RWPE1 (cell line): ENCODE results near the gene MAP4K4.

Experiments used
- CTCF ChIA-PET: fragments of 350-600 bp; sonication (Branson Sonifier 250); formaldehyde crosslinking; extraction: SDS; loops from one replicate; lab custom pipeline; 2021; lab: Yijun Ruan, JAX
- POLR2A ChIA-PET: fragments of 400-600 bp; formaldehyde crosslinking; extraction: SDS; loops from one replicate; lab custom pipeline; 2020; ENCODE audit warnings: antibody characterized with exemption; ENCODE audit not compliant: low non-redundant PET; lab: Yijun Ruan, JAX
- DNase-seq: peaks from one replicate; pipeline ENCODE4 v3.0.0; 2012; ENCODE audit warnings: low spot score
- H3K27ac ChIP-seq: fragments of 450-650 bp; 2 replicates; pipeline ENCODE4 v1.5.1; 2017
- CTCF ChIP-seq: fragments of 450-650 bp; conservative IDR thresholded peaks from 2 replicates; pipeline ENCODE4 v1.5.1; 2017; ENCODE audit warnings: low read depth, mild to moderate bottlenecking

Gene MAP4K4

DNA sequence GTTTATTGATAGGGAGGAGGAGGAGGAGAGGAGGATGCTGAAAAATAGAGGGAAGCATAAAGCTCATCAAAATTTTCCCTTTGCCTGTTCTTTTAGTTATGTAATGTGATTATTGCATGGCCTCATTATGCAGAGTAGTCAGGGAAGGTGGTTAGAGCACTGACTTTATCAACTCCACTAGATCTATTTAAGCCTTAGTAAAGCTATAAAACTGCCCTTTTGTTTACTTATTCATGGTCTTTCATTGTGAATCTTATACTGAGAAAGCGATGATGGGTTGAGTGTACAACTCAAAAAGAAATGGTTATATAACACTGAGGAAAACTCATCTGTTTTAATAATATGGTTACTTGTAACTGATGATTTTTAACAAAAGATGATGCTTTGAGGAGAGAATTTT lies 81.7 kb downstream of the MAP4K4 start:
- CTCF ChIA-PET: interaction anchor here (0.7 to 1.7 kb wide), 3 partner anchors 16 to 52 kb away, joined by 3 to 5 read pairs (median 4); no protein-coding TSS in a partner anchor
- POLR2A ChIA-PET: no interaction called here

GRCh38 chr2:101779656-101780055 lies 82.1 kb downstream of the MAP4K4 start:
- ChIA-PET POLR2A (no interaction called here), CTCF (interaction anchor here (1.3 to 1.7 kb wide), 2 partner anchors 17 to 52 kb away, joined by 4 to 5 read pairs; no protein-coding TSS in a partner anchor)
- TF ChIP-seq CTCF: no peak
- no peak overlapping the region for H3K27ac ChIP-seq
- DNase-seq: no peak

More for the DNA sequence above, 81.7 kb downstream of the MAP4K4 start:
- DNase-seq: no peak
- no peak for TF ChIP-seq CTCF
- no peak overlapping the region for H3K27ac ChIP-seq

GRCh38 chr2:101781326-101781725 lies 83.8 kb downstream of the MAP4K4 start:
- TF ChIP-seq CTCF: no peak
- ChIA-PET POLR2A (no interaction called here), CTCF (no interaction called here)
- no peak for DNase-seq
- H3K27ac ChIP-seq: no peak overlapping the region

- ChIA-PET CTCF (no interaction called here), POLR2A (no interaction called here)
- DNase-seq: no peak
- no peak for TF ChIP-seq CTCF
- no peak overlapping the region for H3K27ac ChIP-seq
These were observed 84.4 kb downstream of the MAP4K4 start for GRCh38 chr2:101781791-101782426.

GRCh38 chr2:101782427-101782792 lies 84.9 kb downstream of the MAP4K4 start:
- DNase-seq: no peak
- POLR2A ChIA-PET: no interaction called here
- no peak overlapping the region for H3K27ac ChIP-seq
- TF ChIP-seq CTCF: no peak
- CTCF ChIA-PET: no interaction called here

GRCh38 chr2:101787097-101787496 lies 89.6 kb downstream of the MAP4K4 start:
- no peak for TF ChIP-seq CTCF
- H3K27ac ChIP-seq: no peak overlapping the region
- no peak for DNase-seq
- ChIA-PET POLR2A (no interaction called here), CTCF (no interaction called here)
